ENCODE results near the gene RPEL1. TPM values are rescaled to one million over a fixed set of nuclear protein-coding genes. Genes with fewer than 3 reads are reported as not detected.
"Not testable (repeated sequence)": the region's sequence is repeated elsewhere in the genome, so short reads cannot be mapped to it uniquely, and the experiment has no call there.

RPEL1 gene
- total RNA-seq, 1 donor from 2014 or later = not detected

DNA sequence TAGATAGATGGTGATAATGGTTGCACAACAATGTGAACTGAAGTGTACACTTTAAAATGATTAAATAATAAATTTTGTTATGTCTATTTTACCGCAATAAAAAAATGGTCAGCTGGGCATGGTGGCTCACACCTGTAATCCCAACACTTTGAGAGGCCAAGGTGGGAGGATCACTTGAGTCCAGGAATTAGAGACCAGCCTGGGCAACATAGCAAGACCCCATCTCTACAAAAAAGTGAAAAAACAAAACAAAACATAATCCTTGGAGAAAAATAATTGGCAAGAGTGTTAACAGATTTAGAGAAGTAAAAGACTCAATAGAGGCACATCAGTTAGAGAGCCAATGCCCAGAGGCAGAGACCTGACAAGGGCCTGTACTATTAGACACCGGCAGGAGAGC is 9.9 kb upstream of the RPEL1 start:
- no peak for DNase-seq

DNA sequence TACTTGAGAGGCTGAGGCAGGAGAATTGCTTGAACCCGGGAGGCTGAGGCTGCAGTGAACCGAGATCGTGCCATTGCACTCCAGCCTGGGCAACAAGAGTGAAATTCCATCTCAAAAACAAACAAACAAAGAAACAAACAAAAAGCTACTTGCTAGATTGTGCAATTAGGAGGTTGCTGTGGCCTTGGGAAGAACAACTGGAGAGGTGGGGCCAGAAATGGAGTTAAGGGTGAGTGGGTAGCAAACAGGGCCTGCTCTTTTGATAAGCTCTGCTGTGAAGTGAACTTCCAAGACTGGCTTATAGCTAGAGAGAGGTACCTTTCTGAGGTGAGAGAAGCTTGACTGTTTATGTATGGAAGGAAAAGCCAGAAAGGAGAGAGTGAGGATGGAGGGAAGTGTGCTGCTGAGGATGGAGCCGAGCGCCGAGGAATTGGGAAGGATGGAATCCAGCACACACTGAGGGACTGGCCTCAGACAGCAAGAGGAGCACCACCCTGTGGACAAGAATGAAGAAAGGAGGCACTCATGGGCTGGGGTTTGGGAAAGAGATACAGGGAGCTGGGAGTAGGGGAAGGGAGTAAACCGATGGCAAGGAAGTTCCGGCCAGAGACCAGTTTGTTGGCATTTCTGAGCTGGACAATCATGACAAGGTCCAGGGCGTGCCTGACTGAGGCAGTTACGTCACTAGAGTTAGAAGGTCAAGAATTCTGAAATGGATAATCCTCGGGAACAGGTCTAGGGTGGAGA is 7.0 kb upstream of the RPEL1 start:
- no peak for DNase-seq

DNA sequence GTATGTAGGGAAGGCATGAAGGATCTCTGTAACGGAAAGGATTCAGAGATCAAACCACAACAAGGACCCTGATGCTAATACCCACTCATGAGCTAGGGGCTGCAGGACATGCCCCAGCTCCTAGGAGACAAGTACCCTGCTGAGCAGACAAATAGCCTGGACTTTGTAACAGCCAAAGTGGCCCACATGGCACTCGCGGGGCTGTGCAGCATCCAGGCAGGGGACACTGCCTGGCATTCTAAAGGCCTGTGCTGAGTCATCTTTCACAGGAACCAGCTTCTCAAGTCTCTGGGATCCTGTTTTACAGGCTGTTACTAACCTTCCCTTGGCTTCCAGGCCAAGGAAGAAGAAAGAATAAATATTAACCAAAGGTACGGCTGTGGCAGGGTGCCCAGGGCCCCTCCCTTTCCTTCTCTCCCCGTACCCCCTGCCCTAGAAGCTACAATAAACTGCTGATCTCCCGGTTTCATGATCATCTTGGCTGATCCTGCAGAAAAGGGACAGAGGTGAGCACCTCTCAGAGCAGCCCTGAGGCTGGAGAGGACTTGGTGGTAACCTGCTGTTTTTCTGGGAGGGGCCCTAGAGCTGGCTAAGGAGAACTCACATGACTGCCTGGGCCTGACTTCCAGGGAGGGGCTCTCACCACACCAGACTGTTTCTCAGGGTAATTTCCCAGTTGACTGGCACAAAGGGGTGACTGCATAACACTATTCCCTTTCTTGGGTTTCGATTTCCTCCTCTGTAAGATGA is 4.2 kb upstream of the RPEL1 start:
- peak; percentile 50 for DNase-seq

DNA sequence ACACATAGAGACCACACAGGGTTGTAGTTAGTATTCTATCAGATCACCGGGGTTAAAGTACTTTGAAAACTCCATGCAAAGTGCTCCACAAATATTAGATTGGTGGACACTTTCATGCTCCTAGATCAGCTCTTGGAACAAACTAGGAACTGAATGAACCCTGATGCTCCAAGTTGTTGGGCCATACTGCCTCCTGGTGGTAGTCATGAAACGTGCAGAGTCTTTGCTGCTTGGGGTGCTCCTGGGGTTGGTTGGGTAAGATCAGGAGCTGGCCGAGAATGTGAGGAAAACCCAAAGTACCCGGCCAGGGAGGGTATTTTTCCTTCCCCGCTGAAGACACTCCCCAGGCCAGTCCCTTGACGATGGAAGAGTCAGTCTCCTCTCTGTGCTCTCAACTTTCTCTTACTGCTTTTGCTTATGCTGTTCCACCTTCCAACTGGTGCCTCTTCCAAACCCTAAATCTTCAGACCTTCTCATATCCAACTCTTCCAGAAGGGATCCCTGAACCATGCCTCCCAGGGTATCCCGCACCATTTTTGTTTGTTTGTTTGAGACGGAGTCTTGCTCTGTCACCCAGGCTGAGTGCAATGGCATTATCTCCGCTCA is 918 bp upstream of the RPEL1 start:
- peak; percentile 86 for DNase-seq

DNA sequence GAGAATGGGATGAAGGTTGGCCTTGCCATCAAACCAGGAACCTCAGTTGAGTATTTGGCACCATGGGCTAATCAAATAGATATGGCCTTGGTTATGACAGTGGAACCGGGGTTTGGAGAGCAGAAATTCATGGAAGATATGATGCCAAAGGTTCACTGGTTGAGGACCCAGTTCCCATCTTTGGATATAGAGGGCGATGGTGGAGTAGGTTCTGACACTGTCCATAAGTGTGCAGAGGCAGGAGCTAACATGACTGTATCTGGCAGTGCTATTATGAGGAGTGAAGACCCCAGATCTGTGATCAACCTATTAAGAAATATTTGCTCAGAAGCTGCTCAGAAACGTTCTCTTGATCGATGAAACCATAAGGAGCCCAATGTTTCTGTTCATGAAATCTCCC is 637 bp downstream of the RPEL1 start:
- no peak for DNase-seq

DNA sequence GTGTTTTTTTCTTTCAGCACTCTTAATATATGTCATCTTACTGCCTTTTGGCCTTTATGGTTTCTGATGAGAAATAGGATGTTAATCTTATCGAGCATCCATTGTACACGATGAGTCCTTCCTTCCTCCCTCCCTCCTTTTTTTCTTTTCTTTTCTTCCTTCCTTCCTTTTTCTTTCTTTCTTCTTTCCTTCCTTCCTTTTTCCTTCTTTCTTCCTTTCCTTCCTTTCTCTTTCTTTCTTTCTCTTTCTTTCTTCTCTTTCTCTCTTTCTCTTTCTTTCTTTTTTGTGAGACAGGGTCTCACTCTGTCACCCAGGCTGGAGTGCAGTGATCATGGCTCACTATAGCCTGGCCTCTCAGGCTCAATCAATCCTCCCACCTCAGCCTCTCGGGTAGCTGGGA is 8.4 kb downstream of the RPEL1 start:
- no peak for DNase-seq

DNA sequence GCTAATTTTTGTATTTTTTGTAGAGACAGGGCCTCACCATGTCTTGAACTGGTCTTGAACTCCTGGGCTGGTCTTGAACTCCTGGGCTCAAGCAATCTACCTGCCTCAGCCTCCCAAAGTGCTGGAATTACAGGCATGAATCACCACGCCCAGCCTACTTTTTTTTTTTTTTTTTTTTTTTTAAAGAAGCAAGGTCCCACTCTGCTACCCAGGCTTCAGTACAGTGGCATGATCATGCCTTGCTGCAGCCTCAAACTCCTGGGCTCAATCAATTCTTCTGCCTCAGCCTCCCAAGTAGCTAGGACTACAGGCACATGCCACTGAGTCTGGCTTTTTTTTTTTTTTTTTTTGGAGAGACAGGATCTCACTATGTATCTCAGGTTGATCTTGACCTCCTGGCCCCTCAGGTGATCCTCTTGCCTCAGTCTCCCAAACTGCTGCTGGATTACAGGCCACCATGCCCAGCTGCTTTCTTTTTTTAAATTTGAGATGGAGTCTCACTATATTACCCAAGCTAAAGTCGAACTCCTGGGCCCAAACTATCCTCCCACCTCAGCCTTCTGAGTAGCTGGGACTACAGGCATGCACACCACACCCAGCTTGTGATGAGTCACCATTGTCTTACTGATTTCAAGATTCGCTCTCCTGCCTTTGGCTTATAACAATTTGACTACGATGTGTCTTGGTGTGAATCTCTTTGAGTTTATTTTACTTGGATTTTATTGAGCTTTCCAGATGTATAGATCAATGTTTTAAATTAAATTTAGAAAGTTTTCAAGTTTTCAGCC is 9.0 kb downstream of the RPEL1 start:
- no peak for DNase-seq

DNA sequence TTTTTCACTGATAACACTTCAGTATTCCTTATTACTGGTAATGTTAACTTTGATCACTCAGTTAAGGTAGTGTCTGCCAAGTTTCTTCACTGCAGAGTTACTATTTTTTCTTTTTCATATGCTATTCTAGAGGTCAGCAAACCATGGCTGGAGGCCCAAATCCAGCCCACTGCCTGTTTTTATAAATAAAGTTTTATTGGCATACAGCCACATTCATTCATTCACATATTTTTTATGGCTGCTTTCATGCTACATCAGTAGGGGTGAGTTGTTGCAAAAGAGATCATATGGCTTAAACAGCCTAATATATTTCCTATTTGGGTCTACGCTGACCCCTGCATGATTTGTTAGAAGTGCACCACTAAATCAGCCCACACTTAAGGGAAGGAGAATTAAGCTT is 10.9 kb downstream of the RPEL1 start:
- DNase-seq = no peak

DNA sequence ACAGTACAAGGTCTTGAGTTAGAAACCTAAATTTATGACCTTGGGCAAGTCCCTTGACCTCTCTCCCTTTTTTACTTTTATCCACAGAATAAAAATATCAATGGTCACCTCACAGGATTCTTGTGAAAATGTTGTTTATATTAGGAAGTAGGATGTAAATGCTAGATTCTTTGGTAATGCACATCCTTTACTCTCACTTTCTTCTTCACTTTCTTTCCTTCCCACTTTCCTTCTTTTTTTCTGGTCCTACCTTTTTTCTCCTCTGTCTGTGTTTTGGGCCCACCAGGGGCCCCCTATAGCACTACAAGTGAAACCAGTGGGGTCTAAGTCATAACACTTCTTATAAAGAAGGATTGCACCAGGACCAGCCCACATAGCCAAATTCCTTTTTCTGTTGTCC is 12.1 kb downstream of the RPEL1 start:
- DNase-seq = no peak

DNA sequence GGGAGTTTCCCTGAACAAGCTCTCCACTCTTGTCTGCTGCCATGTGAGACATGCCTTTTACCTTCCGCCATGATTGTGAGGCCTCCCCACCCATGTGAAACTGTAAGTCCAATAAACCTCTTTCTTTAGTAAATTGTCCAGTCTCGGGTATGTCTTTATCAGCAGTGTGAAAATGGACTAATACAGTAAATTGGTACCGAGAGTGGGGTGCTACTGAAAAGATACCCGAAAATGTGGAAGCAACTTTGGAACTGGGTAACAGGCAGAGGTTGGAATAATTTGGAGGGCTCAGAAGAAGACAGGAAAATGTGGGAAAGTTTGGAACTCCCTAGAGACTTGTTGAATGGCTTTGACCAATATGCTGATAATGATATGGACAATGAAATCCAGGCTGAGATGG is 13.2 kb downstream of the RPEL1 start:
- DNase-seq = not testable (repeated sequence)

DNA sequence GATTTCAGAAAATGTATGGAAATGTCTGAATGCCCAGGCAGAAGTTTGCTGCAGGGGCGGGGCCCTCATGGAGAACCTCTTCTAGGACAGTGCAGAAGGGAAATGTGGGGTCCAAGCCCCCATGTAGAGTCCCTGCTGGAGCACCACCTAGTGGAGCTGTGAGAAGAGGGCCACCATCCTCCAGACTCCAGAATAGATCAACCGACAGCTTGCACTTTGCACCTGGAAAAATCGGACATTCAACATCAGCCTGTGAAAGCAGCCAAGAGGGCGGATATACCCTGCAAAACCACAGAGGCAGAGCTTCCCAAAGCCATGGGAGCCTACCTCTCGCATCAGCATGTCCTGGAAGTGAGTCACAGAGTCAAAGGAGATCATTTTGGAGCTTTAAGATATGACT is 14.3 kb downstream of the RPEL1 start:
- no peak for DNase-seq

DNA sequence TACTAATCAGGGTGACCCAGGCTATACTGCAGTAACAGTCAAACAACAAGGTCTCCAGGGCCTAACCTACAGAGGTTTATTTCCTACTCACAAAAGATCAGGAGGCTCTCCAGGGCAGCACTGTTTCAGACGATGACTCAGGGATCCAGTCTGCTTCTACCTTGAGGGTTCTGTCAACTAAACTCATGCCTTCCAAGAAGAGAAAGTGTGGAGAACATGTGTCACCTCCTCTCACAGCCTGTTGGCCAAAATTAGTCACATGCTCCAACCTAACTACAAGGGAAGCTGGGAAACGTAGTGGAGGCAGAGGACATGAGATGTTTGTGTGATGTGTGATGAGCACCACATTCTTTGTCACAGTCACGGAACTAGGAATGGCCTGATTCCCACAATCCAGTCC is 16.5 kb downstream of the RPEL1 start:
- DNase-seq = no peak

DNA sequence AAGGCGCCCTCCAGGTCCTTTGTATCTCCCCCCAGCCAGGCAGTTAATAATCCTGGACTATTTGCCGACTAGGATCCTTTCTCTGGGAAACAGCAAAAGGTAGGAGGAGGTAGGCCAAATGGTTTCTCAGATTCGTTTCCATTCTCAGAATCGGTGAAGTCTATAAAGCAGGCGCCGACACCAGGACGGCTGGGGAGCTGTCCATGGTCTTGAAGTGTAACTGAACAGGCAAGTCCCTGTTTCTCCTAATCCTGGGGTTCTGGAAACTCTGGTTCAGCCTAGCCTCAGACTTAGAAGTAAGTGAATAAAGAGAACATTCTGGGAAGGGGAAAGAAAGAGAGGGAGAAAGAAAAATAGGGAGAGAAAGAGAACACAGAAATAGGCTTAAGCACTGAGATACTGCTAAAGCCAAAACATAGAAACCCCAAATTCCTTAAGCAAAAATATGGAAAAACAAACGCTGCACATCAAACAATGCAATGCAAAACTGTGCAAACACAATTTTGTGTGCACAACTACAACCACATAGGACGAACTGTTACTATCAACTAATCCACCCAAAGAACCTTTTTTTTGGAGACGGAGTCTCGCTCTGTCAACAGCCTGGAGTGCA is 20.1 kb downstream of the RPEL1 start:
- peak; percentile 90 for DNase-seq

DNA sequence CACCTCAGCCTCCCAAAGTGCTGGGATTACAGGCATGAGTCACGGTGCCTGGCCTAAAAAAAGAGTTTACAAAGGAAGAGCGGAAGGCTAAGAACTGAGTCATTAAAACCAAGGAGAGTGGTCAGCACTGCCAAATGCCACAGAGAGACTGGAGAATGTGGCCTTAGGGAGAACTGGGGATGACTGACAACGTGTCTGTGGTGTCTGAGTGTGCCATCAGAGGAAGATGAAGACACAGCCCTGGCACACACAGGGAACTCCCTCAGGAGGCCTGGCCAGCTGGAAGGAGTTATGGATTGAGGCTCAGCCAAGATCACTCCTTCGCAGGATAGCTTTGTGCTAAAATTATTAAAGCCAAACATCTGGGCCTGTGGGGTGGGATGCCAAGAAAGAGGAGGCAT is 27.4 kb downstream of the RPEL1 start:
- DNase-seq = peak; percentile 74

DNA sequence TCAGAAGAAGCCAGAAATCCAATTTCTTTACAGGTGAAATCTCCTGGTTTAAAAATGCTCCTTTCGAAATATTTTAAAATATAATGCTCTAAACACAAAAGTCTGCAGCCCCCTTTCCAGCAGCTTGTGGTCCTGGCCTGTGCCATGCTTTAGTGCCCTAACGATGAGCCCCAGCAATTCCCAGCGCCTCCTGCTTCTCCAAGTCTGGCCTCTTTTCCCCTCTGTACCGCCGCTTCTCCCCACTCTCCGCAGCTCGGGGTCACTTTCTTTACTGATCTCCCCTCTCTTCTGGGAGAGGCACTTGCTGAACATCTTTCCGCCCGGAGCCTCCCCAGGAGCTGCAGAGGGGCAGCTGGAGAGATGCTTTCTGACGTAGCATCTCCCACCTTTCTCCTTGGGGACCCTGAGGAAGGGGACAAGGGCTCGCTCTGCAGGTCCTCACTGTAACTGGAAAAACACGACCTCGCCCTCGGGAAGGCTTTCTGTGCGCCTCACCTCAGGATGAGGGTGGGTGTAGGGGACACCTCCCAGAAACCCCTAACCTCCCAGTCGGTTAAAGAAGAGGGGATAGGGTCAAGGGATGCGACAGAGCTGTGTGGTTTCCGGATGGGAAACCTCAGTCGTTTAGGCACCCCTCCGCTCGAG is 30.7 kb downstream of the RPEL1 start:
- DNase-seq = no peak

DNA sequence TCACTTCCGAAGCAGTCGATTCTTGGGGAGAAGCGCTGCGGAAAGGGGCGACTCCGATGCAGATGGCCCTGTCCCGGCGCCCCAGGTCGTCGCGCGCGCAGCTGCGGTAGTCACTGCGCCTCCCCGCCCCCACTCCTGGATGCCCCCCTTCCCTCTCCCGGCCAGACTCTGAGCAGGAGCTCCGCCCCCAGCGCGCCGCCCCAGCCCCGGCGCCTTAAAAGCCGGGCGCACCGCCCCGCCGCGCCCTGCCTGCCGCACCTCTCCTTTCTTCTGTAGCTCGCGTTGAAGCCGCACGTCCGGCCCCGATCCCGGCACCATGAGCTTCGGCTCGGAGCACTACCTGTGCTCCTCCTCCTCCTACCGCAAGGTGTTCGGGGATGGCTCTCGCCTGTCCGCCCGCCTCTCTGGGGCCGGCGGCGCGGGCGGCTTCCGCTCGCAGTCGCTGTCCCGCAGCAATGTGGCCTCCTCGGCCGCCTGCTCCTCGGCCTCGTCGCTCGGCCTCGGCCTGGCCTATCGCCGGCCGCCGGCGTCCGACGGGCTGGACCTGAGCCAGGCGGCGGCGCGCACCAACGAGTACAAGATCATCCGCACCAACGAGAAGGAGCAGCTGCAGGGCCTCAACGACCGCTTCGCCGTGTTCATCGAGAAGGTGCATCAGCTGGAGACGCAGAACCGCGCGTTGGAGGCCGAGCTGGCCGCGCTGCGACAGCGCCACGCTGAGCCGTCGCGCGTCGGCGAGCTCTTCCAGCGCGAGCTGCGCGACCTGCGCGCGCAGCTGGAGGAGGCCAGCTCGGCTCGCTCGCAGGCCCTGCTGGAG is 31.4 kb downstream of the RPEL1 start, which contains the start of gene INA:
TSS of gene INA (plus strand) at position 243 of the 817 bp plus-strand sequence. CDS start at position 317, 74 bp downstream.
- DNase-seq = peak; percentile 48

DNA sequence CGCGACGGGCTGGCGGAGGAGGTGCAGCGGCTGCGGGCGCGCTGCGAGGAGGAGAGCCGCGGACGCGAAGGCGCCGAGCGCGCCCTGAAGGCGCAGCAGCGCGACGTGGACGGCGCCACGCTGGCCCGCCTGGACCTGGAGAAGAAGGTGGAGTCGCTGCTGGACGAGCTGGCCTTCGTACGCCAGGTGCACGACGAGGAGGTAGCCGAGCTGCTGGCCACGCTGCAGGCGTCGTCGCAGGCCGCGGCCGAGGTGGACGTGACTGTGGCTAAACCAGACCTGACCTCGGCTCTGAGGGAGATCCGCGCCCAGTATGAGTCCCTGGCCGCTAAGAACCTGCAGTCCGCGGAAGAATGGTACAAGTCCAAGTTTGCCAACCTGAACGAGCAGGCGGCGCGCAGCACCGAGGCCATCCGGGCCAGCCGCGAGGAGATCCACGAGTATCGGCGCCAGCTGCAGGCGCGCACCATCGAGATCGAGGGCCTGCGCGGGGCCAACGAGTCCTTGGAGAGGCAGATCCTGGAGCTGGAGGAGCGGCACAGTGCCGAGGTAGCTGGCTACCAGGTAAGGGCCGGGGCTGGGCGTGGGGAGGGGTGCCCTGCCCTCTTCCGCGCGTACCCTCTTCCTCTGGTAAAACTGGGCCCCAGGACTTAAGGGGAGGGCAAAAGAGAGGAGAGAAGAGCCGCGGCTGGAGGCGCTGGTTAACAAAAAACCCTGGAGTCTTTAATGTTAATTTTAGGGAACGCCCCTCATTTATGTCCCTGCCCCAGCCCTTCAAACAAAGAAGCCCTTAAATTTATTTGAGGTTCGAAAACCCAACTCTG is 32.2 kb downstream of the RPEL1 start:
- DNase-seq = no peak

DNA sequence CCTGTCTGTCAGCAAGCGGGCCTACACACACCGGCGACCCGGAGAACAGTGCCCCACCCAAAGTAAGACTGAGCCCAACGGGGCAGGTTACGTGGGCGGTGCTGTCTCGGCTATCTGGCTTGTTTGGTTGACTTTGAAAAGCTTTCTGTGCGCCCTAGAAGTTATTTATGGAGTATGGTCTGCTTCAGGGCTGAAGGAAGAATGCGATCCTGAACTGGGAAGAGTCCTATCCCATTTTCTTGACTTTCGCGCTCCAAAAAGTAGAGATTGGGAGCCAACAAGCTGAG is 32.8 kb downstream of the RPEL1 start:
- no peak for DNase-seq

DNA sequence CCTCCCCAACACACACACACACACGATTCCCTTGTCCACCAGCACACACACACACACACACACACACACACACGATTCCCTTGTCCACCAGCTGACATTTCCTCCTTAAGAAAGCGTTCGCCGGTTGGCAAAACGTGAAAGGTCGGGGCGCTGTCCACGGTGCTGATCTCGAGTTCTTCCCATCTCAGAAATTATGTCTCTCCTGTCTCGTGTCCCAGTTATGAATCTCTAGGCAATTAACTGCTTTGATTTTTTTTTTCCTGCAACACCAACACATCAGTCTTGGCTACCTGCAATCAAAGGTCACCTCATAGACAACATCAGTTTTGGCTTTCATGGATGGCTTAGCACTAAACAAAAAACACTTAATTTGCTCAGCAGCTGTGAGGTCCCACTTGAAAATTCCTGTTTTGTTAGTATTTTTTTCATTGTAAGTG is 33.2 kb downstream of the RPEL1 start:
- peak; percentile 84 for DNase-seq

DNA sequence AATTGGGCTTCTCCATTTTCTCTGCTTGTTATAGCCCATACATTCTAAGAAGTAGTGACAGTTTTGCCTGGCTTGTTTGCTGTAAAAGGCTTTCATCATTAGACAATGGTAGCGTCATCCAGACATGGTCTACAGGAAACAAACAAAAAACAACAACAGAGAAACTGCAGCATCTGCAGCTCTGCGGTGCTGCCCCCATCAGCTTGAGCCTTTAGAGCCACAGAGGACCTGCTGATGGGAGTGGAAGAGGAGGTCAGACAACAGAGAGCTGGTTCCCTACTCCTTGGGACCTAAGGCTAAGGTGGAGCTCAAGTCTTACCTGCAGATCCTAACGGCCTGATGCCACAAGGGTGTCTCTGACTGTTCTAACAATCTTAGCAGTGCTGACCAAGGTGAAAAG is 34.3 kb downstream of the RPEL1 start:
- no peak for DNase-seq

All from tongue (tissue), 2 donors.